Measurements from ENCODE around the gene ZBTB20. TPM values are rescaled to one million over a fixed set of nuclear protein-coding genes. Genes with fewer than 3 reads are reported as not detected.

The ZBTB20 gene
- total and polyA plus RNA-seq, 10 of the 15 experiments (the other 5 are each of a cell fraction or from before 2014, with no cell fraction given) = 0.20 to 5.5 (median 2.2) TPM

- no peak for TF ChIP-seq CUX1 (IDR thresholded peaks at IDR 0.05; ENCODE audit: insufficient replicate concordance, low read depth, low read length)
- no peak for TF ChIP-seq HDAC6 (IDR thresholded peaks at IDR 0.05; ENCODE audit: unreplicated experiment)
- no peak for TF ChIP-seq MTA3 (IDR thresholded peaks at IDR 0.05; ENCODE audit: borderline replicate concordance, low read length)
- TF ChIP-seq EZH2 (IDR thresholded peaks at IDR 0.05; ENCODE audit: borderline replicate concordance, control insufficient read depth, low read depth, low read length) = no peak
- no peak for TF ChIP-seq RB1 (IDR thresholded peaks at IDR 0.05; ENCODE audit: borderline replicate concordance)
- no peak for TF ChIP-seq EED (IDR thresholded peaks at IDR 0.05; ENCODE audit: low read depth)
- TF ChIP-seq TAF1 (IDR thresholded peaks at IDR 0.05; ENCODE audit: borderline replicate concordance, low read depth, low read length) = no peak
- no peak for TF ChIP-seq USF1 (IDR thresholded peaks at IDR 0.05; ENCODE audit: borderline replicate concordance, extremely low read length, insufficient read depth, low read depth, low read length)
- TF ChIP-seq NFXL1 (IDR thresholded peaks at IDR 0.05; ENCODE audit: borderline replicate concordance) = no peak
- TF ChIP-seq NRF1 (conservative IDR thresholded peaks at IDR 0.05; ENCODE audit: low read depth, low read length) = no peak
These were observed 279.7 kb downstream of the ZBTB20 start (continued) for GRCh38 chr3:114867359-114867758.
